HG02870 (cell line): ENCODE data around the gene LONRF3.
"Not testable (repeated sequence)": the region's sequence is repeated elsewhere in the genome, so short reads cannot be mapped to it uniquely, and the experiment has no call there.

Experiments used
- ATAC-seq: cut with Tn5 transposase; IDR thresholded peaks from one replicate; pipeline ENCODE4 v1.9.1; 2021; ENCODE audit warnings: mild to moderate bottlenecking, moderate library complexity; ENCODE audit not compliant: unreplicated experiment

Gene LONRF3

GRCh38 chrX:119029656-119030055 is 55.2 kb downstream of the LONRF3 start:
- not testable (repeated sequence) for ATAC-seq

GRCh38 chrX:119030990-119031389 is 56.6 kb downstream of the LONRF3 start:
- ATAC-seq: no peak

- no peak for ATAC-seq
Observed at GRCh38 chrX:119036107-119037029, 62.0 kb downstream of the LONRF3 start.

- no peak for ATAC-seq
Observed at GRCh38 chrX:119040432-119040831, 66.0 kb downstream of the LONRF3 start.

- no peak for ATAC-seq
Observed at GRCh38 chrX:119041175-119041574, 66.8 kb downstream of the LONRF3 start.

- no peak for ATAC-seq
Observed at GRCh38 chrX:119042040-119042439, 67.6 kb downstream of the LONRF3 start.

- no peak for ATAC-seq
Observed at GRCh38 chrX:119042996-119043395, 68.6 kb downstream of the LONRF3 start.

- no peak for ATAC-seq
Observed at GRCh38 chrX:119045884-119046283, 71.5 kb downstream of the LONRF3 start.

- no peak for ATAC-seq
Observed at GRCh38 chrX:119055687-119056086, 81.3 kb downstream of the LONRF3 start.

GRCh38 chrX:119062750-119063374 is 88.4 kb downstream of the LONRF3 start:
- no peak for ATAC-seq

GRCh38 chrX:119063428-119063827 is 89.0 kb downstream of the LONRF3 start:
- ATAC-seq: no peak

- peak; percentile 43 for ATAC-seq
Observed at GRCh38 chrX:119067023-119067739, 92.8 kb downstream of the LONRF3 start.
